Activated CD4-positive, alpha-beta T cell treated with anti-CD3 and anti-CD28 coated beads, Interleukin-2, Interleukin-4, amounts not matched to agents 100 ng/mL and 50 ng/mL, durations not matched to agents 16 hours and 8 hours (primary cell): Measurements from ENCODE around the gene FBXO30.

ENCODE experiments used
- DNase-seq: peaks from one replicate; pipeline ENCODE4 v3.0.0-alpha.2; 2020; ENCODE audit warnings: low spot score

Gene FBXO30

GRCh38 chr6:145755682-145756081 lies 58.9 kb downstream of the FBXO30 start:
- DNase-seq: no peak

- no peak for DNase-seq
These were observed 62.0 kb downstream of the FBXO30 start for GRCh38 chr6:145752638-145753037.

- peak; percentile 16 for DNase-seq
These were observed 65.0 kb downstream of the FBXO30 start for GRCh38 chr6:145749632-145750031.

- DNase-seq: no peak
These were observed 68.7 kb downstream of the FBXO30 start for GRCh38 chr6:145745861-145746260.

GRCh38 chr6:145744619-145745018 lies 70.0 kb downstream of the FBXO30 start:
- DNase-seq: no peak
